Measurements from ENCODE around the gene TRAF3IP1.

Gene TRAF3IP1

GRCh38 chr2:238406221-238406997 lies 86.1 kb downstream of the TRAF3IP1 start:
- DNase-seq (ENCODE audit: low read depth in 2 of 2, low spot score in 1 of 2), result no peak

- DNase-seq (ENCODE audit: low read depth in 2 of 2, low spot score in 1 of 2), result no peak
These were observed 86.6 kb downstream of the TRAF3IP1 start for GRCh38 chr2:238406998-238407285.

GRCh38 chr2:238407566-238407965 lies 87.2 kb downstream of the TRAF3IP1 start:
- no peak for DNase-seq (ENCODE audit: low read depth in 2 of 2, low spot score in 1 of 2)

- no peak for DNase-seq (ENCODE audit: low read depth in 2 of 2, low spot score in 1 of 2)
These were observed 88.5 kb downstream of the TRAF3IP1 start for GRCh38 chr2:238408615-238409340.

- no peak for DNase-seq (ENCODE audit: low read depth in 2 of 2, low spot score in 1 of 2)
These were observed 89.3 kb downstream of the TRAF3IP1 start for GRCh38 chr2:238409341-238410199.

GRCh38 chr2:238412067-238412767 lies 91.9 kb downstream of the TRAF3IP1 start:
- no peak for DNase-seq (ENCODE audit: low read depth in 2 of 2, low spot score in 1 of 2)

GRCh38 chr2:238413368-238413767 lies 93.0 kb downstream of the TRAF3IP1 start:
- DNase-seq (ENCODE audit: low read depth in 2 of 2, low spot score in 1 of 2), result no peak

- no peak for DNase-seq (ENCODE audit: low read depth in 2 of 2, low spot score in 1 of 2)
These were observed 94.9 kb downstream of the TRAF3IP1 start for GRCh38 chr2:238415036-238415764.

GRCh38 chr2:238415893-238416292 lies 95.6 kb downstream of the TRAF3IP1 start:
- DNase-seq (ENCODE audit: low read depth in 2 of 2, low spot score in 1 of 2), result no peak

- DNase-seq (ENCODE audit: low read depth in 2 of 2, low spot score in 1 of 2), result no peak
These were observed 98.1 kb downstream of the TRAF3IP1 start for GRCh38 chr2:238418196-238418998.

GRCh38 chr2:238418999-238419546 lies 98.8 kb downstream of the TRAF3IP1 start:
- DNase-seq (ENCODE audit: low read depth in 2 of 2, low spot score in 1 of 2), result no peak

GRCh38 chr2:238420442-238420841 lies 100.1 kb downstream of the TRAF3IP1 start:
- DNase-seq (ENCODE audit: low read depth in 2 of 2, low spot score in 1 of 2), result no peak

- DNase-seq (ENCODE audit: low read depth in 2 of 2, low spot score in 1 of 2), result no peak
These were observed 100.8 kb downstream of the TRAF3IP1 start for GRCh38 chr2:238420878-238421694.

- no peak for DNase-seq (ENCODE audit: low read depth in 2 of 2, low spot score in 1 of 2)
These were observed 101.3 kb downstream of the TRAF3IP1 start for GRCh38 chr2:238421695-238422035.

GRCh38 chr2:238422285-238422684 lies 102.0 kb downstream of the TRAF3IP1 start:
- no peak for DNase-seq (ENCODE audit: low read depth in 2 of 2, low spot score in 1 of 2)

GRCh38 chr2:238422940-238423339 lies 102.6 kb downstream of the TRAF3IP1 start:
- DNase-seq (ENCODE audit: low read depth in 2 of 2, low spot score in 1 of 2), result no peak

- no peak for DNase-seq (ENCODE audit: low read depth in 2 of 2, low spot score in 1 of 2)
These were observed 103.4 kb downstream of the TRAF3IP1 start for GRCh38 chr2:238423561-238424312.

- DNase-seq (ENCODE audit: low read depth in 2 of 2, low spot score in 1 of 2), result no peak
These were observed 104.0 kb downstream of the TRAF3IP1 start for GRCh38 chr2:238424313-238424700.

Measured in stimulated activated CD8-positive, alpha-beta memory T cell treated with anti-CD3 and anti-CD28 coated beads, Interleukin-4, amount 100 ng/mL, for 1 hour (primary cell).